ENCODE measurements around the gene MON1B.
A peak's percentile ranks its signal among the peaks of the same experiment; 100 is the strongest.
"Not testable (repeated sequence)": the region's sequence is repeated elsewhere in the genome, so short reads cannot be mapped to it uniquely, and the experiment has no call there.

The MON1B gene

GRCh38 chr16:77197747-77198146 lies 6.8 kb downstream of the MON1B start:
- DNase-seq (ENCODE audit: low read depth in 2 of 2) = no peak

GRCh38 chr16:77199211-77199610 lies 8.2 kb downstream of the MON1B start, which contains the start of gene SYCE1L:
SYCE1L (plus strand) TSS chr16:77199408; CDS start chr16:77199452, 44 bp downstream.
- DNase-seq (ENCODE audit: low read depth in 2 of 2) = no peak

GRCh38 chr16:77206533-77206932 lies 15.5 kb downstream of the MON1B start:
- no peak for DNase-seq (ENCODE audit: low read depth in 2 of 2)

GRCh38 chr16:77207030-77207429 lies 16.0 kb downstream of the MON1B start:
- no peak for DNase-seq (ENCODE audit: low read depth in 2 of 2)

- no peak for DNase-seq (ENCODE audit: low read depth in 2 of 2)
Measured at GRCh38 chr16:77208382-77208781, 17.4 kb downstream of the MON1B start.

- peak; percentile 50 to 53 for DNase-seq (ENCODE audit: low read depth in 2 of 2)
Measured at GRCh38 chr16:77211880-77212740, 21.1 kb downstream of the MON1B start.

GRCh38 chr16:77212741-77213541 lies 22.0 kb downstream of the MON1B start:
- peak; percentile 58 to 70 for DNase-seq (ENCODE audit: low read depth in 2 of 2)

- no peak for DNase-seq (ENCODE audit: low read depth in 2 of 2)
Measured at GRCh38 chr16:77213542-77214106, 22.6 kb downstream of the MON1B start.

GRCh38 chr16:77214411-77215138 lies 23.6 kb downstream of the MON1B start:
- no peak for DNase-seq (ENCODE audit: low read depth in 2 of 2)

GRCh38 chr16:77219437-77219836 lies 28.4 kb downstream of the MON1B start:
- DNase-seq (ENCODE audit: low read depth in 2 of 2) = no peak

- no peak for DNase-seq (ENCODE audit: low read depth in 2 of 2)
Measured at GRCh38 chr16:77220427-77220826, 29.4 kb downstream of the MON1B start.

GRCh38 chr16:77221482-77221881 lies 30.5 kb downstream of the MON1B start:
- no peak for DNase-seq (ENCODE audit: low read depth in 2 of 2)

- DNase-seq (ENCODE audit: low read depth in 2 of 2) = no peak
Measured at GRCh38 chr16:77223184-77223583, 32.2 kb downstream of the MON1B start.

- DNase-seq (ENCODE audit: low read depth in 2 of 2) = no peak
Measured at GRCh38 chr16:77225182-77225581, 34.2 kb downstream of the MON1B start.

GRCh38 chr16:77227745-77228144 lies 36.8 kb downstream of the MON1B start:
- no peak for DNase-seq (ENCODE audit: low read depth in 2 of 2)

- DNase-seq (ENCODE audit: low read depth in 2 of 2) = no peak
Measured at GRCh38 chr16:77231047-77231446, 40.1 kb downstream of the MON1B start.

GRCh38 chr16:77233799-77234519 lies 43.0 kb downstream of the MON1B start:
- no peak for DNase-seq (ENCODE audit: low read depth in 2 of 2)

GRCh38 chr16:77234611-77235010 lies 43.6 kb downstream of the MON1B start:
- no peak for DNase-seq (ENCODE audit: low read depth in 2 of 2)

- peak; percentile 73 to 85 for DNase-seq (ENCODE audit: low read depth in 2 of 2)
Measured at GRCh38 chr16:77236063-77236511, 45.1 kb downstream of the MON1B start.

- DNase-seq (ENCODE audit: low read depth in 2 of 2) = no peak
Measured at GRCh38 chr16:77238593-77238992, 47.6 kb downstream of the MON1B start.

GRCh38 chr16:77242471-77242870 lies 51.5 kb downstream of the MON1B start:
- not testable (repeated sequence) for DNase-seq (ENCODE audit: low read depth in 2 of 2)

Data from stimulated activated CD8-positive, alpha-beta memory T cell treated with anti-CD3 and anti-CD28 coated beads, Interleukin-2, amount 100 ng/mL, for 48 hours (primary cell).